ENCODE measurements around the gene CLIC6. TPM values are rescaled to one million over a fixed set of nuclear protein-coding genes. Genes with fewer than 3 reads are reported as not detected.
A peak's percentile ranks its signal among the peaks of the same experiment; 100 is the strongest.

Gene CLIC6
- total and polyA plus RNA-seq, 9 of the 15 experiments (the other 6 are each of a cell fraction or from before 2014, with no cell fraction given), result not detected

DNA sequence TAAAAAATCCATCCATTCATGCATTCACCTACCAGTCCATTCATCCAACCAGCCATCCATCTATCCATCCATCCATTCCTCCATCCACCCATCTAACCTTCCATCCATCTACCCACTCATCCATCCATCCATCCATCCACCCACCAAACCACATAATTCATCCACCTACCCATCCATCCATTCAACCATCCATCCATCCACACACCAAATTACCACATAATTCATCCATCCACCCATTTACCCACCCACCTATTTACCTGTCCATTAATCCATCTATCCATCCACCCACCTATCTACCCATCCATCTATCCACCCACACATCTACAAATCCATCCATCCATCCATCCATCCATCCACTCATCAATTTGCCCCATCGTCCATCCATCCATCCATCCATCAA, 71.4 kb downstream of the CLIC6 start:
- FAIRE-seq, result no peak
- in situ Hi-C loops (cut with MboI), result loop anchor here (10.0 kb wide), 2 partner anchors 665 to 1105 kb away; no protein-coding TSS in a partner anchor
- WGBS (ENCODE audit: insufficient coverage, low coverage, missing lambda C conversion rate), result 4% methylated on average over 1 of the region's 1 CpG
- no peak for TF ChIP-seq ZNF143 (CRISPR knock-in tag; IDR thresholded peaks at IDR 0.05)
- no peak for TF ChIP-seq GATAD2A (IDR thresholded peaks at IDR 0.05)
- TF ChIP-seq, protein P1, sequence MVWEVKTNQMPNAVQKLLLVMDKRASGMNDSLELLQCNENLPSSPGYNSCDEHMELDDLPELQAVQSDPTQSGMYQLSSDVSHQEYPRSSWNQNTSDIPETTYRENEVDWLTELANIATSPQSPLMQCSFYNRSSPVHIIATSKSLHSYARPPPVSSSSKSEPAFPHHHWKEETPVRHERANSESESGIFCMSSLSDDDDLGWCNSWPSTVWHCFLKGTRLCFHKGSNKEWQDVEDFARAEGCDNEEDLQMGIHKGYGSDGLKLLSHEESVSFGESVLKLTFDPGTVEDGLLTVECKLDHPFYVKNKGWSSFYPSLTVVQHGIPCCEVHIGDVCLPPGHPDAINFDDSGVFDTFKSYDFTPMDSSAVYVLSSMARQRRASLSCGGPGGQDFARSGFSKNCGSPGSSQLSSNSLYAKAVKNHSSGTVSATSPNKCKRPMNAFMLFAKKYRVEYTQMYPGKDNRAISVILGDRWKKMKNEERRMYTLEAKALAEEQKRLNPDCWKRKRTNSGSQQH (CRISPR knock-in tag; IDR thresholded peaks at IDR 0.05), result 0 out of 2 replicates have a peak, but pooled peaks have one; percentile 7
- no peak for TF ChIP-seq MCM5 (IDR thresholded peaks at IDR 0.05; ENCODE audit: low read depth)
- TF ChIP-seq, protein P2, sequence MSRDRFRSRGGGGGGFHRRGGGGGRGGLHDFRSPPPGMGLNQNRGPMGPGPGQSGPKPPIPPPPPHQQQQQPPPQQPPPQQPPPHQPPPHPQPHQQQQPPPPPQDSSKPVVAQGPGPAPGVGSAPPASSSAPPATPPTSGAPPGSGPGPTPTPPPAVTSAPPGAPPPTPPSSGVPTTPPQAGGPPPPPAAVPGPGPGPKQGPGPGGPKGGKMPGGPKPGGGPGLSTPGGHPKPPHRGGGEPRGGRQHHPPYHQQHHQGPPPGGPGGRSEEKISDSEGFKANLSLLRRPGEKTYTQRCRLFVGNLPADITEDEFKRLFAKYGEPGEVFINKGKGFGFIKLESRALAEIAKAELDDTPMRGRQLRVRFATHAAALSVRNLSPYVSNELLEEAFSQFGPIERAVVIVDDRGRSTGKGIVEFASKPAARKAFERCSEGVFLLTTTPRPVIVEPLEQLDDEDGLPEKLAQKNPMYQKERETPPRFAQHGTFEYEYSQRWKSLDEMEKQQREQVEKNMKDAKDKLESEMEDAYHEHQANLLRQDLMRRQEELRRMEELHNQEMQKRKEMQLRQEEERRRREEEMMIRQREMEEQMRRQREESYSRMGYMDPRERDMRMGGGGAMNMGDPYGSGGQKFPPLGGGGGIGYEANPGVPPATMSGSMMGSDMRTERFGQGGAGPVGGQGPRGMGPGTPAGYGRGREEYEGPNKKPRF (IDR thresholded peaks at IDR 0.05; ENCODE audit: low read depth, low read length), result no peak
- 0 out of 2 replicates have a peak, but pooled peaks have one; percentile 57 for TF ChIP-seq ELF4 (CRISPR knock-in tag; IDR thresholded peaks at IDR 0.05)
- TF ChIP-seq CREBBP (IDR thresholded peaks at IDR 0.05; ENCODE audit: low read depth, low read length), result peak; percentile 14
- no peak for TF ChIP-seq MIER1 (IDR thresholded peaks at IDR 0.05; ENCODE audit: low read depth)
- no peak for TF ChIP-seq TAF15 (IDR thresholded peaks at IDR 0.05; ENCODE audit: low read depth, low read length)
- TF ChIP-seq, protein P3, sequence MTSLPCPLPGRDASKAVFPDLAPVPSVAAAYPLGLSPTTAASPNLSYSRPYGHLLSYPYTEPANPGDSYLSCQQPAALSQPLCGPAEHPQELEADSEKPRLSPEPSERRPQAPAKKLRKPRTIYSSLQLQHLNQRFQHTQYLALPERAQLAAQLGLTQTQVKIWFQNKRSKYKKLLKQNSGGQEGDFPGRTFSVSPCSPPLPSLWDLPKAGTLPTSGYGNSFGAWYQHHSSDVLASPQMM (CRISPR knock-in tag; IDR thresholded peaks at IDR 0.05), result no peak
- no peak for TF ChIP-seq BHLHE40 (IDR thresholded peaks at IDR 0.05; ENCODE audit: low read length)
- TF ChIP-seq, protein P4, sequence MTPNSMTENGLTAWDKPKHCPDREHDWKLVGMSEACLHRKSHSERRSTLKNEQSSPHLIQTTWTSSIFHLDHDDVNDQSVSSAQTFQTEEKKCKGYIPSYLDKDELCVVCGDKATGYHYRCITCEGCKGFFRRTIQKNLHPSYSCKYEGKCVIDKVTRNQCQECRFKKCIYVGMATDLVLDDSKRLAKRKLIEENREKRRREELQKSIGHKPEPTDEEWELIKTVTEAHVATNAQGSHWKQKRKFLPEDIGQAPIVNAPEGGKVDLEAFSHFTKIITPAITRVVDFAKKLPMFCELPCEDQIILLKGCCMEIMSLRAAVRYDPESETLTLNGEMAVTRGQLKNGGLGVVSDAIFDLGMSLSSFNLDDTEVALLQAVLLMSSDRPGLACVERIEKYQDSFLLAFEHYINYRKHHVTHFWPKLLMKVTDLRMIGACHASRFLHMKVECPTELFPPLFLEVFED (CRISPR knock-in tag; conservative IDR thresholded peaks at IDR 0.05), result peak; percentile 59; the same call in 1 of the 2 replicates
- no peak for TF ChIP-seq ZNF79 (CRISPR knock-in tag; IDR thresholded peaks at IDR 0.05; ENCODE audit: low read depth)
- TF ChIP-seq SMAD3 (CRISPR knock-in tag; conservative IDR thresholded peaks at IDR 0.05), result no peak
- TF ChIP-seq U2AF1 (optimal IDR thresholded peaks at IDR 0.05; ENCODE audit: low read depth, low read length), result no peak
- TF ChIP-seq GABPB1 (CRISPR knock-in tag; IDR thresholded peaks at IDR 0.05), result no peak

More for the DNA sequence above, 71.4 kb downstream of the CLIC6 start:
- Histone ChIP-seq H3K27ac (ENCODE audit: extremely low read depth, low read depth, low read length) (no peak overlapping the region), H3K9me1 (ENCODE audit: control insufficient read depth, insufficient read depth, low read length) (no peaks in the 10 kb centered on the region), H2AFZ (ENCODE audit: low read depth, low read length) (no peak overlapping the region), H3K9ac (ENCODE audit: insufficient read depth in 1 of 2, low read depth in 2 of 2, low read length in 2 of 2) (no peak overlapping the region), H3K9me3 (replicated peaks; ENCODE audit: control insufficient read depth, insufficient read depth, low read depth, low read length) (no peaks in the 10 kb centered on the region), H3K4me2 (ENCODE audit: insufficient read depth, low read length) (no peak overlapping the region), H3K36me3 (ENCODE audit: control insufficient read depth, insufficient read depth, low read length) (no peaks in the 10 kb centered on the region), H3K79me2 (ENCODE audit: control insufficient read depth, insufficient read depth, low read length) (no peaks in the 10 kb centered on the region), H3K4me3 (no peak overlapping the region), H4K20me1 (replicated peaks; ENCODE audit: control insufficient read depth, insufficient read depth, low read length) (no peaks in the 10 kb centered on the region; the same call in 1 of the 2 replicates), H3K4me1 (replicated peaks in 1 of 2; ENCODE audit: control insufficient read depth in 2 of 2, insufficient read depth in 2 of 2, low read length in 2 of 2) (no peaks in the 10 kb centered on the region; a peak in 1 of 5 replicates), H3K27me3 (ENCODE audit: control insufficient read depth in 2 of 2, insufficient read depth in 2 of 2, low read length in 2 of 2) (peaks cover 26 to 62% of the 10 kb centered on the region in 2 experiments)
- no peak for ATAC-seq
- ChIA-PET POLR2A (no interaction called here), CTCF (ENCODE audit: low intra/inter-chr PET ratio) (no interaction called here)
- intact Hi-C loops (cut with micrococcal nuclease), result loop anchor here (10.0 kb wide), 1 partner anchor 465 kb away; no protein-coding TSS in a partner anchor
- no peak for DNase-seq (ENCODE audit: extremely low read depth in 1 of 4, low spot score in 3 of 4)
- no TSS peak for BruUV-seq (replicated peaks)
